Measurements from ENCODE around the gene SUGP1.

DNA sequence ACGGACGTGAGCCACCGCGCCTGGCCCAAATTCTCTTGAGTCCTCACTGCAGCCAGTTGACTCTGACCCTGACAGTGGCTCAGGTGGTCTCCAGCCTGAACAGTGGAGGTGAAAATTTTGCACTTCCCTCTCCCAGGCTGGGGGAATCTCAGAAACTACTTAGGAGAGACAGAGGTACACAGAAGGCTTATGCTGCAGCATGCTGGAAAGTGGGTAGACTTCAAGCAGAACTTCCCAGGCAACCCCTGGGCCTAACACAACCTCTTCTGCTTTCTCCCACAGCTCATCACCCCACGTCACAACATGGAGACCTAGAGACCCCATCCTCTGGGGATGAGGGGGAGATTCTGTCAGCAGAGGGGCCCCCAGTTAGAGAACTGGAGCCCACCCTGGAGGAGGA is 94.1 kb downstream of the SUGP1 start:
- TF ChIP-seq, protein P1, sequence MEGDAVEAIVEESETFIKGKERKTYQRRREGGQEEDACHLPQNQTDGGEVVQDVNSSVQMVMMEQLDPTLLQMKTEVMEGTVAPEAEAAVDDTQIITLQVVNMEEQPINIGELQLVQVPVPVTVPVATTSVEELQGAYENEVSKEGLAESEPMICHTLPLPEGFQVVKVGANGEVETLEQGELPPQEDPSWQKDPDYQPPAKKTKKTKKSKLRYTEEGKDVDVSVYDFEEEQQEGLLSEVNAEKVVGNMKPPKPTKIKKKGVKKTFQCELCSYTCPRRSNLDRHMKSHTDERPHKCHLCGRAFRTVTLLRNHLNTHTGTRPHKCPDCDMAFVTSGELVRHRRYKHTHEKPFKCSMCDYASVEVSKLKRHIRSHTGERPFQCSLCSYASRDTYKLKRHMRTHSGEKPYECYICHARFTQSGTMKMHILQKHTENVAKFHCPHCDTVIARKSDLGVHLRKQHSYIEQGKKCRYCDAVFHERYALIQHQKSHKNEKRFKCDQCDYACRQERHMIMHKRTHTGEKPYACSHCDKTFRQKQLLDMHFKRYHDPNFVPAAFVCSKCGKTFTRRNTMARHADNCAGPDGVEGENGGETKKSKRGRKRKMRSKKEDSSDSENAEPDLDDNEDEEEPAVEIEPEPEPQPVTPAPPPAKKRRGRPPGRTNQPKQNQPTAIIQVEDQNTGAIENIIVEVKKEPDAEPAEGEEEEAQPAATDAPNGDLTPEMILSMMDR (IDR thresholded peaks at IDR 0.05; ENCODE audit: insufficient read depth, low read depth, low read length), result no peak
- TF ChIP-seq EZH2 (IDR thresholded peaks at IDR 0.05; ENCODE audit: insufficient read depth, low read length), result no peak

Data from astrocyte (in vitro differentiated cells and primary cell).